ENCODE data around the gene EME1. TPM values are rescaled to one million over a fixed set of nuclear protein-coding genes. Genes with fewer than 3 reads are reported as not detected.

EME1 gene
- total RNA-seq, 6 experiments from 2014 or later = 0.12 to 1.3 (median 0.66) TPM; not detected in 2

GRCh38 chr17:50424246-50424995 is 51.4 kb downstream of the EME1 start:
- Histone ChIP-seq H3K27ac (no peak overlapping the region), H3K36me3 (no peaks in the 10 kb centered on the region), H3K27me3 (no peaks in the 10 kb centered on the region), H3K9me3 (no peaks in the 10 kb centered on the region), H3K4me1 (peaks cover 0 to 55% (median 22%) of the 10 kb centered on the region in 4 donors), H3K4me3 (no peak overlapping the region)
- intact Hi-C loops (cut with DNase I) = no loop called here
- ATAC-seq = no peak
- TF ChIP-seq CTCF (IDR thresholded peaks at IDR 0.05) (no peak), POLR2A (IDR thresholded peaks at IDR 0.05) (no peak)
- WGBS (ENCODE audit: insufficient coverage, low coverage, low lambda C conversion rate, missing lambda C conversion rate) = 0% methylated on average over 1 of the region's 9 CpGs
- no peak for DNase-seq

- Histone ChIP-seq H3K27me3 (no peaks in the 10 kb centered on the region), H3K4me3 (peak overlapping the region; percentile 71 to 87 (median 78)), H3K27ac (peak overlapping the region in 2 of 3 donors; percentile 62 to 71), H3K36me3 (no peaks in the 10 kb centered on the region), H3K4me1 (peaks cover 0 to 57% (median 24%) of the 10 kb centered on the region in 4 donors), H3K9me3 (no peaks in the 10 kb centered on the region)
- no peak for TF ChIP-seq CTCF (IDR thresholded peaks at IDR 0.05)
- TF ChIP-seq POLR2A (IDR thresholded peaks at IDR 0.05) = no peak
- no peak for ATAC-seq
- intact Hi-C loops (cut with DNase I) = loop anchor here in 1 of 2 donors (5.0 kb wide), 1 partner anchor 52 kb away; the partner anchor contains the start of gene RSAD1
- no CpG with 5 or more reads among the region's 8 CpGs for WGBS (ENCODE audit: insufficient coverage, low coverage, low lambda C conversion rate, missing lambda C conversion rate)
- DNase-seq = peak in 1 of 3 donors; percentile 27
Observed at GRCh38 chr17:50424996-50425681, 52.1 kb downstream of the EME1 start.

GRCh38 chr17:50425682-50426471 is 52.8 kb downstream of the EME1 start, which contains the start of gene ACSF2:
TSS of gene ACSF2 (plus strand) at chr17:50426218. CDS start at chr17:50426262, 44 bp downstream.
- WGBS (ENCODE audit: insufficient coverage, low coverage, low lambda C conversion rate, missing lambda C conversion rate) = 0% methylated on average over 9 of the region's 70 CpGs
- Histone ChIP-seq H3K27ac (peak within 1 kb of the TSS; percentile 62 to 71 (median 62)), H3K27me3 (no peaks in the 10 kb centered on the region), H3K36me3 (no peaks in the 10 kb centered on the region), H3K4me1 (peaks cover 0 to 50% (median 21%) of the 10 kb centered on the region in 4 donors), H3K4me3 (peak within 1 kb of the TSS; percentile 71 to 87 (median 78)), H3K9me3 (no peaks in the 10 kb centered on the region)
- peak; percentile 76 to 86 (median 80) for ATAC-seq
- intact Hi-C loops (cut with DNase I) = loop anchor here in 1 of 2 donors (5.0 kb wide), 1 partner anchor 51 kb away; the partner anchor contains the start of gene RSAD1
- DNase-seq = peak; percentile 86 to 88 (median 87)
- peak; percentile 77 for TF ChIP-seq POLR2A (IDR thresholded peaks at IDR 0.05)
- TF ChIP-seq CTCF (IDR thresholded peaks at IDR 0.05) = no peak

DNA sequence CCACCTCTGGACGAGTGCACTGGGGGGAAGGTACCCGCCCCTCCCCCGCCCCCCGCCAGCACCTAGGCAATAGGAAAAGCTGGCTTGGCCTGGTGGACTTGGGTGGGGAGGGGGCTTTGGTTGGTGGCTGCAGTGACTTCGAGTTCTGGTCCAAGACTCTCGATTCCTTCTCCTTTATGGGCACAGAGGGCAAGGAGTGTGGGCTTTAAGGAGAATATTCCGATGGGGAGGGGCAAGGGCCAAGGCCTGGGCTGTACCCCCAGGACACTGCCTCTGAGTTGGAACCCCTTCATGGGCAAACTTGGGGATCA is 53.4 kb downstream of the EME1 start:
- TF ChIP-seq POLR2A (IDR thresholded peaks at IDR 0.05) (no peak), CTCF (IDR thresholded peaks at IDR 0.05) (no peak)
- Histone ChIP-seq H3K27ac (peak overlapping the region; percentile 62 to 71 (median 62)), H3K27me3 (no peaks in the 10 kb centered on the region), H3K36me3 (no peaks in the 10 kb centered on the region), H3K4me1 (peaks cover 0 to 44% (median 18%) of the 10 kb centered on the region in 4 donors), H3K4me3 (peak overlapping the region; percentile 71 to 87 (median 78)), H3K9me3 (no peaks in the 10 kb centered on the region)
- intact Hi-C loops (cut with DNase I) = loop anchor here in 1 of 2 donors (5.0 kb wide), 1 partner anchor 51 kb away; the partner anchor contains the start of gene RSAD1
- DNase-seq (no peak), ATAC-seq (no peak)
- WGBS (ENCODE audit: insufficient coverage, low coverage, low lambda C conversion rate, missing lambda C conversion rate) = 0% methylated on average over 2 of the region's 7 CpGs

All from right lobe of liver (tissue), 6 donors.